ENCODE data around the gene IGFBP5. TPM values are rescaled to one million over a fixed set of nuclear protein-coding genes. Genes with fewer than 3 reads are reported as not detected.

IGFBP5 gene, protein sequence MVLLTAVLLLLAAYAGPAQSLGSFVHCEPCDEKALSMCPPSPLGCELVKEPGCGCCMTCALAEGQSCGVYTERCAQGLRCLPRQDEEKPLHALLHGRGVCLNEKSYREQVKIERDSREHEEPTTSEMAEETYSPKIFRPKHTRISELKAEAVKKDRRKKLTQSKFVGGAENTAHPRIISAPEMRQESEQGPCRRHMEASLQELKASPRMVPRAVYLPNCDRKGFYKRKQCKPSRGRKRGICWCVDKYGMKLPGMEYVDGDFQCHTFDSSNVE
- 1,000 to 10,000 TPM in 1 of 4 donors, 100 to 1,000 TPM in 3; 480 to 2,812 (median 618) TPM for total RNA-seq

DNA sequence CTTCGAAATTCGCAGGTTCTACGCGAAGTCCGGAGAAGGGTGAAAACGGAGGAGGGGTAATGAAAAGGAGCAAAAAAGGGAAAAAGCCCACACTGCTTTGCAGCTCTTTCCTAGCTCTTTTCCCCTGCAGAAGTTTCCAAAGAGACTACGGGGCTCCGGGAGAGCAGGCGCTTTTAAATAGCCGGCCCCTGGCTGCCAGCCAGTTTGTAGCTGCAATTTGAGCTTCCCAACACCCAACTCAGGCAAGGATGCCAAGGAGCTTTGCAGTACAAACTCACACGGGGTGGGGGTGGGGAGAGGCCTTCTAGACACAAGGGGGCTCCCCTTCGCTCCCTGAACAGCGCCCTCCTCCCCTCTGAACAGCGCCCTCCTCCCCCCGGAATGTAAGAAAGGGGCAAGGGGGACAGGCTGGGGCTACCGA, at the start of gene IGFBP5:
Gene IGFBP5 (minus strand): TSS at position 149 of the 421 bp plus-strand sequence. CDS start 774 bp downstream, outside the sequence.
- peak; percentile 97 for DNase-seq
- H3K9me3 ChIP-seq, result no peaks in the 10 kb centered on the region
- TF ChIP-seq, protein P1, sequence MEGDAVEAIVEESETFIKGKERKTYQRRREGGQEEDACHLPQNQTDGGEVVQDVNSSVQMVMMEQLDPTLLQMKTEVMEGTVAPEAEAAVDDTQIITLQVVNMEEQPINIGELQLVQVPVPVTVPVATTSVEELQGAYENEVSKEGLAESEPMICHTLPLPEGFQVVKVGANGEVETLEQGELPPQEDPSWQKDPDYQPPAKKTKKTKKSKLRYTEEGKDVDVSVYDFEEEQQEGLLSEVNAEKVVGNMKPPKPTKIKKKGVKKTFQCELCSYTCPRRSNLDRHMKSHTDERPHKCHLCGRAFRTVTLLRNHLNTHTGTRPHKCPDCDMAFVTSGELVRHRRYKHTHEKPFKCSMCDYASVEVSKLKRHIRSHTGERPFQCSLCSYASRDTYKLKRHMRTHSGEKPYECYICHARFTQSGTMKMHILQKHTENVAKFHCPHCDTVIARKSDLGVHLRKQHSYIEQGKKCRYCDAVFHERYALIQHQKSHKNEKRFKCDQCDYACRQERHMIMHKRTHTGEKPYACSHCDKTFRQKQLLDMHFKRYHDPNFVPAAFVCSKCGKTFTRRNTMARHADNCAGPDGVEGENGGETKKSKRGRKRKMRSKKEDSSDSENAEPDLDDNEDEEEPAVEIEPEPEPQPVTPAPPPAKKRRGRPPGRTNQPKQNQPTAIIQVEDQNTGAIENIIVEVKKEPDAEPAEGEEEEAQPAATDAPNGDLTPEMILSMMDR (IDR thresholded peaks at IDR 0.05), result peak in 3 of 4 experiments; percentile 13 to 30 (median 22)
- TF ChIP-seq POLR2A (IDR thresholded peaks at IDR 0.05), result peak; percentile 65 to 69
- intact Hi-C loops (cut with DNase I; ENCODE audit: low total_unique reads), result loop anchor here (10.0 kb wide), 1 partner anchor 639 kb away; no protein-coding TSS in a partner anchor
- no peaks in the 10 kb centered on the region for H3K36me3 ChIP-seq
- H3K4me1 ChIP-seq, result no peaks in the 10 kb centered on the region
- peak within 1 kb of the TSS; percentile 93 to 95 for H3K27ac ChIP-seq
- H3K4me3 ChIP-seq, result peak within 1 kb of the TSS; percentile 79 to 85
- no peaks in the 10 kb centered on the region for H3K27me3 ChIP-seq

DNA sequence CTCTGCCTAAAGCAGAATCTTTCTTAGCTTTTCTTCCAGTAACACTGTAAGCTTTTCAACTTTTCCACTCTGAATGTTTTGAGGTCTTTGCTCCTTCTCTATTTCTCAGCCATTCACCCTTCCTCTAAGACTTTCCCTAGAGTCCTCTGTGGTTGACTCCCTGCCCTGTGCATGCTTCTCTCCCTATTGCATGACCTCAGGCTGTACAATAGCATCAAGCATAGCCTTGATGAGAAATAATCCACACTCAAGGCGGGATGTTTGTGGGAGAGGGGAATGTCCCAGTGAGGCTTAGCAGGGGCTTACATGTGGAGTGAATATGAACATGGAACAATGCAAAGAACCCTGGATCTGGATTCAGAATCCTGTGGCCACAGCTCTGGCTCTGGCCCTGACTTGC, 48.4 kb upstream of the IGFBP5 start:
- TF ChIP-seq, protein P1 (IDR thresholded peaks at IDR 0.05), result no peak
- no peak for TF ChIP-seq POLR2A (IDR thresholded peaks at IDR 0.05)
- no peaks in the 10 kb centered on the region for H3K9me3 ChIP-seq
- no peak overlapping the region for H3K4me3 ChIP-seq
- H3K27me3 ChIP-seq, result no peaks in the 10 kb centered on the region
- H3K4me1 ChIP-seq, result no peaks in the 10 kb centered on the region
- intact Hi-C loops (cut with DNase I; ENCODE audit: low total_unique reads), result no loop called here
- no peak for DNase-seq
- H3K36me3 ChIP-seq, result no peaks in the 10 kb centered on the region
- no peak overlapping the region for H3K27ac ChIP-seq

DNA sequence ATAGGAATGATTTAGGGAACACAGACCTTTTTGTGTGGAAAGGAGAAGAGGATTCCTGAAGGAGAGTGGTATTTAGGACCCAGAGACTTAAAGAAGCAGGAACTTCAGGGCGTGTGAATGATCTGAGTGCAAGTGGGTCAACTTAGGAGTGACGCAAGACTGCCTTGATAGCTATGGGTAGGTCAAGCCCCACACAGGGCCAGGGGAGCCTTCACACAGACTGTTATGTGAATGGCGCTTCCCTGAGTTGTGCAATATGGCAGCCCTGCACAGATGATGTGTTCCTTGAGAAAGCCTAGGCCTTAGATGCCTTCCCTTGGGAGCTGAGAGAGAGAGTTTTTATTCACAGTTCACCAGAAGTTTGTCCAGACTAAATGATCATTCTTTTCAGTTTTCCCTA, 47.1 kb upstream of the IGFBP5 start:
- Histone ChIP-seq H3K4me3 (no peak overlapping the region), H3K4me1 (no peaks in the 10 kb centered on the region), H3K27ac (no peak overlapping the region), H3K9me3 (no peaks in the 10 kb centered on the region), H3K36me3 (no peaks in the 10 kb centered on the region), H3K27me3 (no peaks in the 10 kb centered on the region)
- DNase-seq, result peak; percentile 38 to 81
- TF ChIP-seq, protein P1 (IDR thresholded peaks at IDR 0.05), result no peak
- no peak for TF ChIP-seq POLR2A (IDR thresholded peaks at IDR 0.05)
- intact Hi-C loops (cut with DNase I; ENCODE audit: low total_unique reads), result no loop called here

DNA sequence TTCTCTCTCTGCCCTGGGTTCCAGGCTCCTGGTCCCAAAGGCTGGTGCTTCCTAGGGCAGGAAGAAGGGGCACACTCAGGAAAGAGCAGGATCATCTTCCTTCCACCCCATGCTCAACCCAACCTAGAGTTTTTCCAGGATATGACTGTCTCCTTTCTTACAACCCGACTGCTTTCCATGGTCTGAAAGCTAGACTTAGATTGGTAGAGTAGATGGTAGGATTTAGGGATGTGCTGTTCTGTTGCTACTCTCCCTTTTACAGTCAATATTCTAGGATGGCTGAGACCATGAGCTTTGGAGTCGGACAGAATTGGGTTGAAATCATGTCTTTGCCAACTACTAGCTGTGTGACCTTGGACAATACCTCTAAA, 45.9 kb upstream of the IGFBP5 start:
- Histone ChIP-seq H3K4me1 (no peaks in the 10 kb centered on the region), H3K36me3 (no peaks in the 10 kb centered on the region), H3K4me3 (no peak overlapping the region), H3K27me3 (no peaks in the 10 kb centered on the region), H3K9me3 (no peaks in the 10 kb centered on the region), H3K27ac (peak overlapping the region; percentile 42 to 68)
- DNase-seq, result no peak
- intact Hi-C loops (cut with DNase I; ENCODE audit: low total_unique reads), result no loop called here
- TF ChIP-seq, protein P1 (IDR thresholded peaks at IDR 0.05), result no peak
- TF ChIP-seq POLR2A (IDR thresholded peaks at IDR 0.05), result no peak

DNA sequence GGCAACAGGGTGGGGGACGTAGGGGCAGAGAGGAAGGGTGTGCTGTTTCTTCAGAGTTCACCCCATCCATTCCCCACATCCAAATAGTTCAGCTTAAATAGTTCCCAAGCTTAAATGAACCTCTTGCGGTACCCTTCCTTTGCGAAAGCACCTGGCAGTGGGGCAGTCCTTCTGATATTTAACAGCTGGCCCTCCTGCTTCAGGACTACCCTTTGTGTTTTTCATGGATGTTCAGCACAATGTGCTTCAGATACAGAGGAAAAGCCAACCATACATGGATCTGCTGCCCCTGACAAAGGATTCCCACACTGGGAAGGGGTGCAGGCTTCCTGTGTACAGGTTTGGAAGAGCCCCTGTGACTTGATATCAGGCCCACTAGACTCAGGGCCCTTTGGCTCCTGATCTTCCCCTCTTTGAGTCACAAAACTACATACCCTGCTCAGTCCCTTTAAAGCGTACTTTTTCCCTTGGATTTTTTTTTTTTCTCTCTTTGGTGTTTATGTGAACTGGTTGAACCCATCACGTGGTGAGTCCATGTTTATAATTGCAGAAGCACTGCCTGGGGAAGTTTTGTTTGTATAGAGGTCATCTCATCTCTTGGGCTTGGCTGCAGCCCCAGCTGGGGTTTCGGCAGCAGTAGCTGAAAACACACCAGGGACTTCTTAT, 45.3 kb upstream of the IGFBP5 start:
- no peak overlapping the region for H3K4me3 ChIP-seq
- intact Hi-C loops (cut with DNase I; ENCODE audit: low total_unique reads), result no loop called here
- H3K4me1 ChIP-seq, result no peaks in the 10 kb centered on the region
- TF ChIP-seq, protein P1 (IDR thresholded peaks at IDR 0.05), result no peak
- TF ChIP-seq POLR2A (IDR thresholded peaks at IDR 0.05), result no peak
- peak in 1 of 2 donors; percentile 42 for DNase-seq
- H3K27me3 ChIP-seq, result no peaks in the 10 kb centered on the region
- H3K36me3 ChIP-seq, result no peaks in the 10 kb centered on the region
- H3K27ac ChIP-seq, result peak overlapping the region; percentile 42 to 68
- no peaks in the 10 kb centered on the region for H3K9me3 ChIP-seq
